ENCODE measurements around the gene KRTAP10-1.
A peak's percentile ranks its signal among the peaks of the same experiment; 100 is the strongest.
"Not testable (repeated sequence)": the region's sequence is repeated elsewhere in the genome, so short reads cannot be mapped to it uniquely, and the experiment has no call there.

KRTAP10-1 gene

DNA sequence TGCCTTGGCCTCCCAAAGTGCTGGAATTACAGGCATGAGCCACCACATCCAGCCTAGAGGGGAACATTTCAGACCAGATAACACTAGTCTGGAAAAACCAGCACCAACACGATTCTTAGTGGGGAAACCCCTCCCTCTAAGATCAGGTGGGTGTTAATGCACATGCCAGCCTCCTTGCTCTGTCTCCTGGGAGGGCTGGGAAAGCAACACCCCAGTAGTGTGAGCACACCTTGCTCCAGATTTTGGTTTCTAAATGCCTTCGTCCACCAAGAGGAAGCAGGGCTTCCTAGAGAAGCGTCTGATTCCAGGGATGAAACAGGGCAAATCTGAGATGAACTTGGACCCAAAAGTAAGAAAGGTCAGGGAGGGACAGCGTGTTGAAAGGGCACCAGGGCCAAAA is 31.3 kb upstream of the KRTAP10-1 start:
- DNase-seq (ENCODE audit: low spot score) = no peak

DNA sequence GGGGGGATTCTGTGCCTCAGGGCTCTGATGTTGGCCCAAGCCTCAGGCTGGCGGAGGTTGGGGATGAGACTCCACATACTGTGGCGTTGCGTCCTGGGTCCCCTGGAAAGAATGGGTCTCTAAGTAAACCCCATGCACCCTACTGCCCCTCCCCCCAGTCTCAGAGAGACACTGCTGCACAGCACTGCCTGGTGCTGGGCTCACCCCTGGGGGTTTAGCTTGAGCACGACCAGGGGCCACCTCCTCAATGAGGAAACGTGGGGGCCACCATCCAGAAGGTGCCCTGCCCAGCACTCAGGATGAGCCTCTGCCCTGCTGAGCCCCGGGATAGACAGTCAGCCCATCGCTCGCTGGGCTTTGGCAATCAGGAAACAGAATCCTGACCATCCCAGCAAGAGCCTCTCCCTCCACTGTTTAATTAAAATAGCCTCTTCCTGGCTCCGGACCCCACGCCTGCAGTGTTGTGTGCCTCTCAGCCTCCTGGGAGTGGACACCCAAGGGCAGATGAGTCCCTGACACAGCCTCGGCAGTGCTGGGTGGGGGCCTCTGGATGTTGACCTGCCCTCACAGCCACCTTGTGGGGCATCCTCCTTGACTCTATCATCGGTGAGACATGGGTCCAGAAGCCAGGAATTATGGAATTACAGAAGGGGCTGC is 30.0 kb upstream of the KRTAP10-1 start:
- DNase-seq (ENCODE audit: low spot score) = no peak

DNA sequence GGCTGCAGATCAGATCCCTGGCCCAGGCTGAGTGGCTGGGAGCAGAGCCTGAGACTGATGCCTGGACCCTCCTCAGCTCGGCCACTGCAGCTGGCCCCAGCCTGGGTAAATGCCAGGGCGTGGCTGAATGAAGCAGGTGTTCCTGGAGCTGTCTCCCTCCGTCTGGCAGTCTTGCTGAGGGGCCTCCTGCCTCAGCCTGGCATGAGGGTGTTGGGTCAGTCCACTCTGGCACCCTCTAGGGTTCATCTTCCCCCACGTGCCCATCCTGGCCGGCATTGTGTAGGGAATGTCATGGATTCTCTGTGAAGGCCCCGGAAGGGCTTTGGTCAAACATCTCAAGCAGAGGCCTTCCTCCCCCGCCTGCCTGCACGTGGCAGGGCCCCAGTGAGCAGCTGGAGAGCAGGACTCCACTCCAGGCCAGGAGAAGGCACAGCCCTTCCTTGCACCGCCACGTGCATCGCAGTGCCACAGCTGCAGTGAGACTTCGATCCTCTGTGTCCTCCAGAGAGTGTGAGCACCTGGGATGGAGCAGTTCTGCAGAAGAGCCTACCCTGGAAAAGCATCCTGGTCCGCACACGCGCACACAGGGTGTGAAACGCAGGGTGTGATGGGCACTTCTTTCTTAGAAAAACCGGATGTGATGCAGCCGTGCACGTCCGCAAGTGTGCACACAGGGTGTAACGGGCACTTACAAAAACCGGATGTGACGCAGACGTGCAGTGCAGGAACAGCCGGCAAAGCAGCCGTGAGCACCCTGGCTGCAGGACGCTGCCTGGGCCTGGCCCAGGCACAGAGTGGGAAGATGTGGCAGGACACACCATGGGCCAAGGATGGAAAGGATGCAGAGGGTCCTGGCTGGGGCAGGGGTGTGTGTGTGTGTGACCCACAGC is 28.9 kb upstream of the KRTAP10-1 start:
- DNase-seq (ENCODE audit: low spot score) = no peak

DNA sequence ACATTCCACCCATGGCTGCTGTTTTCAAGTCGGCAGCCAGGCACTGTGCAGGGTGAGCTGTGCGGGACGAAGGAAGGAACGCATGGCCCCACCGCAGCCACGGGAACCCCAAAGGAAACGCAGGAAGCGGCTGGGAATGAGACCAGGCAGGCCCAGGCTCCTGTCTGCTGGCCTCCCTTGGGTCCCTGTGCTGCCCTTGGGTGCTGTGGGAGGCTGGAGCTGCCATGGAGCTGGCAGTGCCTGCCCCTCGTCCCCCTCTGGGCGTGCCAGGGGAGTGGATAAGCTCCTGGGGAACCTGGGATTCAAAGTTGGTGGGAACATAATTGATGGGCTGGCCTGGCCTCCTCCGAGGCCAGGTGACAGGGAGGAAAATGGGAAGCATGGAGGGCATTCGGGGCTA is 28.3 kb upstream of the KRTAP10-1 start:
- no peak for DNase-seq (ENCODE audit: low spot score)

DNA sequence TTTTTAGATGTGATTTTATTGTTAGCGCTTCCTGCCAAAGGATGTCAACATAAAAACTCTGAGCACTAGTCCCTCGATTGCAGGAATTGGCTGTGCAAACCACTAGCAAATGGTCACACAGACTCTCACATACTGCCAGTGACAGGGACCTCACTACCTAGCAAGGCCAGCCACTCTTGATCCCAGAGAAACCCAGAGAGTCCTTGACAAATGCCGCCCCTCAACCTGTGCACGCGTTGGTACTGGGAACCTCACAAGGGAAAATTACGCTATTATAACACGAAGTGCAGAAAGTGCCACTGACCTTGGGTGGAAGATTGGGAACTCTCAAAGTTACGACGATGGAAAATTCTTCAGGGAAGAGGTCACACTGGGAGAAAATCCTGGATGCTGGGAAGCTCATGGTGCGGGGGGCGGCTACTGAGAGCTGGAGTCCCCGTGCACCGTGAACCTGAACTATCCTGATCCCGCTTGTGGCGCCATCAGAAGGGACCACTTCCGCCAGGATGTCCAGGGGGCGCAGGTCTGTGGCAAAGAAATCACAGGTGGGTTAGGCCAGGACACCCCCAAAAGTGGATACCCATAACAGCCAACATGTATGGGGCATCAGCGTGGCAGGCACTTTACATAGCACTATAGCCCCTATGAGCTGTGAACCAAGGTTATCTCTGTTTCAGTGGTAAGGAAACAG is 27.6 kb upstream of the KRTAP10-1 start:
- DNase-seq (ENCODE audit: low spot score) = no peak

DNA sequence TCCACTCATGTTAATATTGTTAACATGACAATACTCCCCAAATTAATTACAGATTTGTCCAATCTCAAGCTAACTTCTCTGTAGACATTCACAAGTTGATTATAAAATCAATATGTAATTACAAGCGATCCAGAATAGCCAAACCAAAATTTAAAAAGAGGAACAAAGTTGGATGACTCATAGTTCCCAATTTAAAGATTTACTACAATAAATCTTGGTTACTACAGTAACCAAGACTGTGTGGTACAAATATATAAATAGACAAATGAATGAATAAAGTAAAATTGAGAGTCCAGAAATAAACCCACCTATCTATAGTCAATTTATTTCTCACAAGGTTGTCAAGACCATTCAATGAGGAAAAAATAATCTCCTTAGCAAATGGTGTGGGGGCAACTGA is 26.4 kb upstream of the KRTAP10-1 start:
- DNase-seq (ENCODE audit: low spot score) = no peak

DNA sequence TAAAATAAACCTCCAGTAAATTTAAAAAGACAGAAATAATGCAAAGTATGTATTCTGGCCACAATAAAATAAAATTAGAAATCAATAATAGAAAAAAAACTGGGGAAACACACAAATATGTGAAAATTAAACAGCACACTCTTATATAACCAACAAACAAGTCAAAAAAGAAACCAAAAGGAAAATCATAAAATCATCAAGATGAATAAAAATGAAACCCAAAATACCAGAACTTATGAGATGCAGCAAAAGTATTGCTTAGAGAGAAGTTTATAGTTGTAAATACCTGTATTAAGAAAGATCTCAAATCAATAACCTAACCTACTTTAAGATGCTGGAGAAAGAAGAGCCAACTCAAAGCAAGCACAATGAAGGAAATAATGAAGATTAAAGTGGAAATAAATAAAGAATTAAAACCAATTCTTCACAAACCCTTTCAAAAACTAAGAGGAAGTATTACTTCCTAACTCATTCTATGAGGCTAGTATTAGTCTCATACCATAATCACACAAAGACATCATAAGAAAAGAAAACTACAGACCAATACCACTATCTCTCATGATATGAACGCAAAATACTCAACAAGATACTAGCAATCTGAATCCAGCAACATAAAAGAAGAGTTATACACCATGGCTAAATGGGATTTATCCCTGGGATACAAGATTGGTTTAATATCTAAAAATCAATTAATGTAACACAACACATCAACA is 25.0 kb upstream of the KRTAP10-1 start:
- no peak for DNase-seq (ENCODE audit: low spot score)

DNA sequence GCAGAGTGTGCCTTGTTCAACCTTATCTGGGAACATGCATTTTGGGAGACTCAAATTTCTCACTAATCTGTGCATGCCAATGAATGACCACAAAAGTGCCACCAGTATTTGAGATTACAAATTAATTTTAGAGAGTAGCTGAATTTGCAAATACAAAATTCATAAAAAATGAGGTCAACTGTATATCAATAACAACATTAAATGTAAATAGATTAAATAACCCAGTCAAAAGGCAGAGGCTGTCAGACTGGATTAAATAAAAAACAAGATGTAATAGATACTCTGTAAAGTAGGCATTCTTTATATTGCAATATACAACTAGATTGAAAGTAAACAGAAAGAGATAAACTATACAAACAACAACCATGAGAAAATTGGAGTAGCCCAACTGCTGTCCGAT is 24.1 kb upstream of the KRTAP10-1 start:
- no peak for DNase-seq (ENCODE audit: low spot score)

DNA sequence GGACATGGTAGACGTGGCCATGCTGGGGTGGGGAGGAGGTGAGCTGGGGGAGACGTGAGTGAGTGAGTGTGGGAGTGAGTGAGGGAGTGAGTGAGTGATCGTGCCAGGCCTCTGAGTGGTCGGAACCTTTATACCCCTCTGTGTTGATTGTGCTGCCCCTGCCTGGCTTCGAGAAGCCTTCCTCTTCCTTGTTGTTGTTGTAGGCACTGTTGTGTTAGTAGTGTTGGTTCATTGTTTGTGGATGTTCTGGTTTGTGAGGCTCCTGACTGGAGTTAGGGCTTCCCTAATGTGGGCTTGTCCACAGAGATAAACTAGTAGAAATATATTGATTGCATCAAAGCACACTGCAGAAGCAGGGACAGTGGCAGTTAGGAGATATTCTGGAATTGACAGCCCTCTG is 18.7 kb upstream of the KRTAP10-1 start, which contains the start of gene KRTAP10-3:
Gene KRTAP10-3, minus strand, starts transcription at position 101 of the 400 bp plus-strand sequence. Its CDS starts 80 bp downstream, at position 21.
- DNase-seq (ENCODE audit: low spot score) = no peak

DNA sequence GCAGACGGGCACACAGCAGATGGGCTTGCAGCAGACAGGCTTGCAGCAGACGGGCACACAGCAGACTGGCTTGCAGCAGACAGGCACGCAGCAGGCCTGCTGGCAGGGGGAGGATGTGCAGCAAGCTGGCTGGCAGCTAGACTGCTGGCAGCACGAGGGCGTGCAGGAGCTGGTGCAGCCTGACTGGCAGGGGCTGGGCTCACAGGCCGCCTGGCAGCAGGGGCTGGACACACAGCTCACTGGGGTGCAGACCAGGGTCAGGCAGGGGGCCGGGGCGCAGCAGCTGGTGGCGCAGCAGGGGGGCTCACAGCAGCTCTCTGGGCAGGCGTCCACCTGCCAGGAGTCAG is 18.3 kb upstream of the KRTAP10-1 start:
- DNase-seq (ENCODE audit: low spot score) = not testable (repeated sequence)

DNA sequence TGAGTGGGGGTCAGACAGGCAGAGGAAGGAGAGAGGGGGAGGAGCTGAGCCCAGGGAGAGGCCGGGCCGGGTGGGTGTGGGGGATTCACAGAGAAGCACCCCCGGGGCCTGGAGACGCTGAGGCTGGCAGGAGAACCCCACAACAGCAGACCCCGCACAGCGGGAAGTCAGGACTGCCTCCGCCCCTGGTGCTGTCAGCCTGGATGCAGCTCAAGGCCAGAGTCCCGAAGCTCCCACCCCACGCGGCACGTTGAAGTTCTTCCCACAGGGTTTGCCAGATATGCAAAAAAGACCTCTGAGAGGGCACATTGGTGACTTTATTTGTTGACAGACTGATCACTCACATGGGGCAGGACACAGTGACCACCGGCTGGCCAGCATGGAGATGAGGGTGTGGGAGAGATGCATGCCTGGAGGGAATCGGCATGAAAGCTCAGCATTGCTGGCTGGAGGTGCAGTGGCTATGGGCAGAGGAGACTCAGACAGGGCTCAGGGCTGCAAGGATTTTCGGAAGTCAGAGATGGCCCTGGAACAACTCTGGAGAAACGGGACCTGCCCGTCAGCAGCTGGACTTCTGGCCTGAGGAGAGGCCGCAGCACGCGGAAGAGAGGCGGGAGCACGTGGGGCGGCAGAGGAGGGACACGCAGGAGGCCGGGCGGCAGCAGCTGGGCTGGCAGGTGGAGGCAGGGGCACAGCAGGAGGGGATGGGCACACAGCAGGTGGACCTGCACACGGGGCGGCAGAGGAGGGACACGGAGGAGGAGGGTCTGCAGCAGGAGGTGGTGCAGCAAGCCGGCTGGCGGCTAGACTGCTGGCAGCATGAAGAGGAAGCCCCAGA is 17.7 kb upstream of the KRTAP10-1 start:
- DNase-seq (ENCODE audit: low spot score) = no peak

DNA sequence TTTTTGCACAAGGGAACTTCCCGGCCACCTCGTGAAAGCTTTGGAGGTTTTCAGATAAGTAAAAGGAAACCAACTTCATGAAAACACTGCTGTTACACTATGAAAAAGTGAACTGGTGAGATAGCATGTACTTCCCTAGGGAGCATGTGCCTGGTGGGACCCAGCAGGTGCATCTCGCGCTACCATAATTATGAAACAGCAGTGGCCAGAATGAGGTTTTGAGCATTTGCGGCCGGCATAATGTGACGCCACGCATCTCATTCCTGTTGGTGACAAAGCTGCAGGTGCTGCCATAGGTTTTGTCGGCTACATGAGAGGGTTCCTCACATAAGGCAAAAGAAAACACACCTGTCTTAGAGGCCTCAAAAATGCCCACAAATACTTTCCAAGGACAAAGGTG is 16.9 kb upstream of the KRTAP10-1 start:
- peak; percentile 87 for DNase-seq (ENCODE audit: low spot score)

DNA sequence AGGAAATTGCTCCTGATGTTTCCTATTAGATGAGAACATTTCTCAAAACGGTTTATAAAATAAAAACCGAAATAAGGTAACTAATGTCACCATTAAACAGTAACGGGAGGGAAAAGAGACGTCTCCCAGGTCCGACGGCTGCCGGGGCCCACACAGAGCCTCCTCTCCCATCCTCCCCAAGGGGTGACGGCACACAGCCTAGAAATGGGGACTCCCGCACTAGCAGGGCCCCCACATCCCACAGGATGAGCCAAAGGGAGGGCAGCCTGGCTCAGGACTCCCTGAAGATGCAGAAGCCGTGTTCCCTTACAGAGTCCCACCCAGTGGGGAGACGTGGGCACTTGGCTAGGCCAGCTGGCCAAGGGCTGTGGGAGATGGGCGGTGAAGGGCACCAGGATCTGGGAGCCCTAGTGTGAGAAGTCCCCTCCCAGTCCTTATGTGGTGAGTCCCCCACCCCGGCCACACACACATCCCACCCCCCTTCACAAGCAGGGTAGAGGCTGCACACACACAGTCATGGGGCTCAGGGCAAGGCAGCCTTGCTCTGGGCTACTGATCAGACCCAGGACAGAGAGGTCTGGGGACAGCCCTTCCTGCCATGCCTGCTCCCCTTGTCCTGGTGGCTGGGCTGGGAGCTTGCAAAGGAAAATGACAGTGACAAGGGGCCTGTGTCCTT is 15.3 kb upstream of the KRTAP10-1 start:
- DNase-seq (ENCODE audit: low spot score) = no peak

DNA sequence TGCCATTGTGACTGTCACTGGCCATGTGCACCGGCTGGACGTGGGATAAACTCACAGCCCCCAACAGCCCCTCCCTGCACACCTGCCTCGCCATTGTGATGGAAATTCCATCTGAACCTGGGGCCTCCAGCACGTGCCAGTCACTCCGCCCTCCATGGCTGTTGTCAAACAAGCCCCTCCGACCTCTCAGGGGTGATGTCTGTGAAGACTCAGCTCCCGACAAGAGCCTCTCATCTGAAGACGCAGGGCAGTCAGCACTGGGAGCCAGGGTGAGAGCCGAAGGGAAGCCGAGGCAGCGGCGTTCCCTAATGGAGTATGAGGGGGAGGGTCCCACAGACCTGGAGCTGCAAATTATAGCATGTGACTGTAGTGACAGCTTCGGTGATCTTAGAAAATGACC is 12.7 kb upstream of the KRTAP10-1 start:
- DNase-seq (ENCODE audit: low spot score) = no peak

DNA sequence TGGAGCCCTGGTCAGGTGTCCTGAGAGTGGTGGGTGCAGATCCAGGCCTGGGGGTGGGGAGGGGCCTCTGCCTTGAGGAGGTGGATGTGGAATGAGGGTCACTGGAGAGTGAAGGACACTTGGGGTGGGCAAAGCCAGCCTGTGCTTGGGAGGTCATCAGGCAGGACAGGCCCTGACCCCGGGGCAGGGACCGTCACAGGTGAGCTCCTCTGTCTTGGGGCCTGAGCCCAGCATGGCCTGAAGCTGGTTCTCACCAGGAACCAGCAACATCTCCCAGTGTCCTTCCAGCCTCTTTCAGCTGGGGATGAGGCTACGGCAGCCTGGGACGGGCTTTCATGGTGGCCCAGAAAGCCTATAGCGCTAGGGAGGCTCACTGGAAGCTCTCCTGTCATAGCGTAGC is 12.1 kb upstream of the KRTAP10-1 start:
- no peak for DNase-seq (ENCODE audit: low spot score)

DNA sequence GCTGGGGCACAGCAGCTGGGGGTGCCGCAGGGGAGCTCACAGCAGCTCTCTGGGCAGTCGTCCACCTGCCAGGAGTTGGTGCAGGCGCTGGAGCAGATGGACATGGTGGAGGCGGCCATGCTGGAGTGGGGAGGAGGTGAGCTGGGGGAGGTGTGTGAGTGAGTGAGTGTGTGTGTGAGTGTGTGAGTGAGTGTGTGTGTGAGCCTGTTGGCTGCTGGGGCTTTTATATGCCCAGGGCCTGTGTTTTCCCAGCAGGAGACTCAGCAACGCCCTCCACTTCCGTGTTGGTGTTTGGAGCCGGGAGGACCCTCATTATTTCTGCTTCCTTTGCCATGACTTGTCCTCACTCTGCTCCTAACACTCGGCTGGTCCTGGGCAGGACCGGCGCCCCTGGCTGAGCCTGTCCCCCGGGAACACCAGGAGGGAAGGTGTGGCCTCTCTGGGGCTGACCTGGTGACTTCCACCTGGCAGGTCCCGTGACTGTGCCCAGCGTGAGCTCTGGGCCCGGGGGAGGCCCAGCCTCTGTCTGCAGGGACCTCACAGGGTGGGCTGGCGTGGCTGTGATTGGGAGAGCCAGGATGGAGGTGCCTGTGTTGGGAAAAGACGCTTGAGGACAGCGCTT is 11.5 kb upstream of the KRTAP10-1 start, which contains the start of gene KRTAP10-2:
Gene KRTAP10-2, minus strand, starts transcription at position 166 of the 622 bp plus-strand sequence. Its CDS starts 47 bp downstream, at position 119.
- DNase-seq (ENCODE audit: low spot score) = no peak

DNA sequence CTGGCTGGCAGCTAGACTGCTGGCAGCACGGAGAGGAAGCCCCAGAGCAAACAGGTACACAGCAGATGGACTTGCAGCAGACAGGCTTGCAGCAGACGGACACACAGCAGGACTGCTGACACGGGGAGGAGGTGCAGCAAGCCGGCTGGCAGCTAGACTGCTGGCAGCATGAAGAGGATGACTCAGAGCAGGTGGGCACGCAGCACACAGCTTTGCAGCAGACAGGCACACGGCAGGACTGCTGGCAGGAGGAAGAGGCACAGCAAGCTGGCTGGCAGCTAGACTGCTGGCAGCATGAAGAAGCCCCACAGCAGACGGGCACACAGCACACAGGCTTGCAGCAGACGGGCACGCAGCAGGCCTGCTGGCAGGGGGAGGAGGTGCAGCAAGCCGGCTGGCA is 10.8 kb upstream of the KRTAP10-1 start:
- no peak for DNase-seq (ENCODE audit: low spot score)

DNA sequence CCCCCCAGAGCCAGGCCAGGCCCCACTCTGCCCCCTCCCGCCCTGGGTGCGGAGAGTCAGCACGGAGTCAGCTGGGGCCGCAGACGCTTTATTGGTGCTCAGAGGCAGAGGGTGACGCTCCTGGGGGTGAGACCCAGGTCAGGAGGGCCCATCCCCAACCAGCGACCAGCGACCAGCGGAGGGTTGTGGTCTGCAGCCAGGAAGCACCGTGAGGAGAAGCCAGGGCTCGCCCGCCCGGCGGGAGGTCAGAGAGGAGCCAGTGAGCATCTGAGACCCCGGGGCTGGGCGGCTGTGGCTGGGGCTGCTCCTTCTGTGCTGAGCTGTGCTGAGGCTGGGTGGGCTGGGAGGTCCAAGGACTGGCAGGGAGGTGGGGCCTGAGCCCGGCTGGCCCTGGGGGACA is 10.3 kb upstream of the KRTAP10-1 start:
- DNase-seq (ENCODE audit: low spot score) = not testable (repeated sequence)

DNA sequence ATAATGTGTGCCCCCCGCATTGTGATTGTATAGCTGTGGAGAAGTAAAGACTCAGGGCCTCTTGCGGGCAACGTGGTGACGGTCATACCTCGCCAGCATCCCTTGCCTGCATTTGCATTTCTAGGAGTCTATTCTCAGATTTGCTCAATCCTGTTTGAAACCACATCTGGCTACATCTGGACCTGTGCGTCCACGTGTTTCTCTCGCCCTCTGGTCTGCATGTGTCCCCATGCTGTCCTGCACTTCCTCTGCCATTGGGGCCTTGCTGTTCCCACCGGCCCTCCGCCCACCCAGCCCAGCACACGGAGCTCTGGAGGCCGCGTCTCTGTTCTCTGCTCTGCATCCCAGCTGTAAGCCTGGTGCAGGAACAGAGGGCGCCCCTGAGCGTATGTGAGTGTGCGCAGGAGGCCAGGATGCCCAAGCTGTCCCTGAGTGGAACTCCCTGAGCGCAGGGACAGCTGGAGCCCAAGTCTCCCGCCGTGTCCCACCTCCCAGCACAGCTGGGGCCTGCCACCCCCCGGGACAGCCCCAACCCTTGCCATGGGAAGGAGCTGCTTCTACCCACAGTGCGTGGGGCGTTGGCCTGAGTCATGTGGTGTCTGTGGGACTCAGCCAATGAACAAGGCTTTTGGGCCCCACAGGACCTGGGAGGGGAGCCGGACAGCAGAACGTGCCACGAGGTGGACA is 9.7 kb upstream of the KRTAP10-1 start:
- no peak for DNase-seq (ENCODE audit: low spot score)

DNA sequence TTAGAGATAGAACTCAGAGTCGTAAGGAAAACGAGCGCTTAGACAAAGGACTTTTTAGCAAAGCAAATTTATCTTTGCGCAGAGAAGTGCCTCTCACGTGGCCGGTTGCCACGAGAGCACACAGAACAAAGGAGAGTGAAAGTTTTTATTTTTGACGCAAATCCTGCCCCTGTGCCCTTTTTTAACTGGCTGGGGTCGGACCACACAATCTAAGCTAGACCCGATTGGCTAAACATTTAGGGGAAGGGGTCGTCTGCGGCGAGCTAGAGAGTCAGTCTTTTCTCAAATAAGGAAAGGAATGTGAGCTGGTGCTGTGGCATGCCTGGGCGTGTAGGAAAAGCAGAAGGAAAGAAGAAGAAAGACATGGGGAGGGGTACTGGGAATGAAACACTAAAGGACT is 8.9 kb upstream of the KRTAP10-1 start:
- no peak for DNase-seq (ENCODE audit: low spot score)
